Measurements from ENCODE around the gene NRIP3. TPM values are rescaled to one million over a fixed set of nuclear protein-coding genes. Genes with fewer than 3 reads are reported as not detected.
"Not testable (repeated sequence)": the region's sequence is repeated elsewhere in the genome, so short reads cannot be mapped to it uniquely, and the experiment has no call there.

Gene NRIP3
- polyA plus RNA-seq, 1 experiment: 4.7 TPM

DNA sequence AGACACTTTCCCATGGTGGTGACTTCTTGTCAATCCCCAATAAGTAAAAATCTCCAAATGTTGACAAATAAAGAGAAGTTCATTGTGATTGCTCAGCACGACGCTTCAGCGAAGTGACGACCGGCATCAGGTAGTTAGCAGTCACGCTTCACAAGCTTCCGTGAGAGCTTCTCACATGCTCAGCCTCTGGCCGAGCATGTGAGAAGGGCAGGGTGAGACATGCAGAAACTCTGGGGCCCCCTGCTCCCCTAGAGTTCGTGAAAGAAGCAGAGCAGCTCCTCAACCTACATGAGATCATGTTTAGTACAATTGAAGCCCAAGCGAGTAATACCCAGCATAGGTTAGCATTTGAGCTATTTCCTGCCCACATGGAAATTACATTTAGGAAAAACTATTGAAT is 66.6 kb downstream of the NRIP3 start:
- ChIA-PET POLR2A (no interaction called here), CTCF (interaction anchor here (0.9 kb wide), 1 partner anchor 11 kb away, joined by 3 read pairs; no protein-coding TSS in a partner anchor)
- no peak for DNase-seq (ENCODE audit: low read depth)
- no peaks in the 10 kb centered on the region for H3K36me3 ChIP-seq (ENCODE audit: control insufficient read depth, insufficient read depth, low read length)
- TF ChIP-seq, protein P1, sequence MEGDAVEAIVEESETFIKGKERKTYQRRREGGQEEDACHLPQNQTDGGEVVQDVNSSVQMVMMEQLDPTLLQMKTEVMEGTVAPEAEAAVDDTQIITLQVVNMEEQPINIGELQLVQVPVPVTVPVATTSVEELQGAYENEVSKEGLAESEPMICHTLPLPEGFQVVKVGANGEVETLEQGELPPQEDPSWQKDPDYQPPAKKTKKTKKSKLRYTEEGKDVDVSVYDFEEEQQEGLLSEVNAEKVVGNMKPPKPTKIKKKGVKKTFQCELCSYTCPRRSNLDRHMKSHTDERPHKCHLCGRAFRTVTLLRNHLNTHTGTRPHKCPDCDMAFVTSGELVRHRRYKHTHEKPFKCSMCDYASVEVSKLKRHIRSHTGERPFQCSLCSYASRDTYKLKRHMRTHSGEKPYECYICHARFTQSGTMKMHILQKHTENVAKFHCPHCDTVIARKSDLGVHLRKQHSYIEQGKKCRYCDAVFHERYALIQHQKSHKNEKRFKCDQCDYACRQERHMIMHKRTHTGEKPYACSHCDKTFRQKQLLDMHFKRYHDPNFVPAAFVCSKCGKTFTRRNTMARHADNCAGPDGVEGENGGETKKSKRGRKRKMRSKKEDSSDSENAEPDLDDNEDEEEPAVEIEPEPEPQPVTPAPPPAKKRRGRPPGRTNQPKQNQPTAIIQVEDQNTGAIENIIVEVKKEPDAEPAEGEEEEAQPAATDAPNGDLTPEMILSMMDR (IDR thresholded peaks at IDR 0.05; ENCODE audit: insufficient read depth, low read depth, low read length): no peak
- H3K27me3 ChIP-seq (ENCODE audit: control insufficient read depth, insufficient read depth, low read length): no peaks in the 10 kb centered on the region
- no peak overlapping the region for H3K4me3 ChIP-seq (ENCODE audit: low read depth, low read length)

GRCh38 chr11:8935789-8936188 is 68.0 kb downstream of the NRIP3 start:
- CTCF ChIA-PET: interaction anchor here (1.2 to 1.4 kb wide), 3 partner anchors 10 to 24 kb away, joined by 3 to 6 read pairs (median 5); no protein-coding TSS in a partner anchor
- H3K27me3 ChIP-seq (ENCODE audit: control insufficient read depth, insufficient read depth, low read length); H3K4me3 ChIP-seq (ENCODE audit: low read depth, low read length); H3K36me3 ChIP-seq (ENCODE audit: control insufficient read depth, insufficient read depth, low read length); POLR2A ChIA-PET; DNase-seq (ENCODE audit: low read depth): not testable (repeated sequence)

- Histone ChIP-seq H3K36me3 (ENCODE audit: control insufficient read depth, insufficient read depth, low read length) (no peaks in the 10 kb centered on the region), H3K4me3 (ENCODE audit: low read depth, low read length) (no peak overlapping the region), H3K27me3 (ENCODE audit: control insufficient read depth, insufficient read depth, low read length) (no peaks in the 10 kb centered on the region)
- ChIA-PET CTCF (interaction anchor here (1.2 to 1.6 kb wide), 4 partner anchors 9 to 25 kb away, joined by 3 to 6 read pairs (median 4); no protein-coding TSS in a partner anchor), POLR2A (no interaction called here)
- DNase-seq (ENCODE audit: low read depth): peak; percentile 31
- TF ChIP-seq, protein P1 (IDR thresholded peaks at IDR 0.05; ENCODE audit: insufficient read depth, low read depth, low read length): no peak
Measured at GRCh38 chr11:8934742-8935488, 68.9 kb downstream of the NRIP3 start.

DNA sequence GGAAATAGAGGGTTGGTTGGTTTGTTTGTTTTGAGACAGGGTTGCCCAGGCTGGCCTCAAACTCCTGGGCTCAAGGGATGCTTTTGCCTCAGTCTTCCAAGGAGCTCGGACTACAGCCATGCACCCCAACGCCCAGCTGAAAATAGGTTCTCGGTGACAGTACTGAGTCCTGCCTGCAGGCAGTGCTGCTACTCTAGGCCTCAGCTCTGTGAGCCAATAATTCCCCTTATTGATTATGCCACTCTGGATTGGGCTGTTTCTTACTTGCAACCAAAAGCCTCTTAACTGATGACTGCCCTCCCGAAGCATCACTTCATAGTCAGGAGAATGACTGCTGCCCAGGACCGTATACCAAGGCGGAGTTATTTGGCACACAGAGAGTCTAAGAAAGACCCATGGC is 69.9 kb downstream of the NRIP3 start:
- H3K36me3 ChIP-seq (ENCODE audit: control insufficient read depth, insufficient read depth, low read length): no peaks in the 10 kb centered on the region
- no peaks in the 10 kb centered on the region for H3K27me3 ChIP-seq (ENCODE audit: control insufficient read depth, insufficient read depth, low read length)
- DNase-seq (ENCODE audit: low read depth): no peak
- ChIA-PET POLR2A (interaction anchor here (0.6 kb wide), 1 partner anchor 120 kb away, joined by 8 read pairs; no protein-coding TSS in a partner anchor), CTCF (interaction anchor here (0.8 to 1.6 kb wide), 2 partner anchors 12 to 14 kb away, joined by 3 read pairs; no protein-coding TSS in a partner anchor)
- H3K4me3 ChIP-seq (ENCODE audit: low read depth, low read length): no peak overlapping the region
- TF ChIP-seq, protein P1 (IDR thresholded peaks at IDR 0.05; ENCODE audit: insufficient read depth, low read depth, low read length): no peak

DNA sequence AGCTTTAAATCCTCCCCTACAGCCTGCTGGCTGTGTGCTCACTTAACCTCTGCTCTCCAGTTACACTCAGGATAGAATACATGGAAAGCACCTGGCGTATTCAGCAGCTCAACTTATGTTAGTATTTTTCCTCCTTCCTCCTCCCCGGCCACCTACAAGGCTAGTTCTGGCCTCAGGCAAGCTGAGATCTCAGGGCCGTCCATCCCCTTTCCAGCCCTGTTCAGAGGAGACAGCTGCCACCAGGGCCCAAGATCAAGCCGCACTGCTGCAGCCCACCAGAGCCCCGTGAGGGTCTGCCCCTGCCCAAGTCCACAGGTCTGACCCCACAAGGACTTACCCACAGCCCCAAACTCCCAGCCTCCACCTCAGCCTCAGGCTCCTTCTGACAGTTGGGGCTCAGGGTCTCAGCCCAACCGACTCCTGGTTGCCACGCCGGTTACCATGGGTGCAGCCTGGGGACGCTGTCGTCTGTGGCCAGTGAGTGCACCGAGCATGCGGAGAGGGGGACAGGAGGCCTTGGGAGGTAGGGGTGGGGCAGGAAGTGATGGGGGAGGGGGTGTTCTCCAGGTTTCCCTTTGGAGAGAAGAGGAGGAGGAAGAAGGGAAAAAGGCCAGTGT is 71.1 kb downstream of the NRIP3 start, which contains the start of gene C11orf16:
Gene C11orf16 (minus strand): TSS at position 384 of the 617 bp plus-strand sequence. CDS start 639 bp downstream, outside the sequence.
- TF ChIP-seq, protein P1 (IDR thresholded peaks at IDR 0.05; ENCODE audit: insufficient read depth, low read depth, low read length): no peak
- H3K36me3 ChIP-seq (ENCODE audit: control insufficient read depth, insufficient read depth, low read length): no peaks in the 10 kb centered on the region
- DNase-seq (ENCODE audit: low read depth): no peak
- ChIA-PET CTCF (interaction anchor here (0.5 kb wide), 1 partner anchor 1390 kb away, joined by 3 read pairs; no protein-coding TSS in a partner anchor), POLR2A (no interaction called here)
- no peak within 1 kb of the TSS for H3K4me3 ChIP-seq (ENCODE audit: low read depth, low read length)
- H3K27me3 ChIP-seq (ENCODE audit: control insufficient read depth, insufficient read depth, low read length): no peaks in the 10 kb centered on the region

Small RNA genes within 50 kb of the gene (small RNA-seq; reads per million reads assigned to genes)
- gene RF00019 (ENCODE audit: insufficient read length, low read depth, low replicate concordance): not detected

Other genes with a start within 250 kb of the NRIP3 start
- gene AKIP1, start 92.8 kb downstream of the NRIP3 start, polyA plus RNA-seq (2011; rRNA removed): 39.4 and 50.6 TPM in 2 replicates
- gene C11orf16, start 71.1 kb downstream of the NRIP3 start, polyA plus RNA-seq (2011; rRNA removed): not detected in 2 replicates
- not detected in 2 replicates for gene ASCL3, start 61.0 kb downstream of the NRIP3 start, polyA plus RNA-seq (2011; rRNA removed)
- gene TMEM9B, start 39.6 kb downstream of the NRIP3 start, polyA plus RNA-seq (2011; rRNA removed): 24.6 and 46.4 TPM in 2 replicates
- 1.4 and 2.0 TPM in 2 replicates for gene SCUBE2, start 87.6 kb upstream of the NRIP3 start, polyA plus RNA-seq (2011; rRNA removed)

All from BJ (cell line).